ENCODE measurements around the gene EFCAB5.

DNA sequence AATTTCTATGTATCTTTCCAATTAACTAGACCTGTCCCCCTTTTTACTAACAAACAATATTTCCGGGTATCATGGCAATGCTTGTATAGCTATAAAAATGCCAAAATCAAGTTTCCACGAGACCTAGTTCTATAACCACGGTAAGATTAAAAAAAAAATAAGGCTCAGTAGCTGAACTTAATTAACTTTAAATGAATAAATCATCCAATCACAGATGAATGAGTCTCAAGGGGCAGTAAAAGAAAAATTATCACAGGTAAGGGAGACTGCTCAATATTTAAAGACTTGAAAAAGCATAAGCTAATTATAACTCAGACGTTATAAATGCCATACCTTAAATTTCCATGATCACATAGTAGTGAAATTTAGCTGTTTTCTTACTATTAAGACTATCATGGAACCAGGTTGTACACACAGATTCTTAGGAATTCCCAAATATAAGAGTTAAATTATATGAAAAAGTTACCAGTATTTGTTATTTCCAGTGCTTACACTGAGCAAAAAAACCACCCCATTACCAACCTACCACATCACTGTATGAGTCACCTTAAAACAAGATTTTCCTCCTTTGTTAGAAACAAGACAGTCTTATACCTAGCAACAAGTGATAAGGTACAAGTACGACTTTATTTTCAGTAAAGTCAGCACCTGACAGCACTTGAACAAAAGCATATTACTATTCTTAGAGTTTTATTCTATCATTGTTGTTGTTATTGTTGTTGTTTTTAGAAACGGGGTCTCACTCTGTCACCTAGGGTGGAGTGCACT lies 32.0 kb upstream of the EFCAB5 start:
- TF ChIP-seq, protein P1, sequence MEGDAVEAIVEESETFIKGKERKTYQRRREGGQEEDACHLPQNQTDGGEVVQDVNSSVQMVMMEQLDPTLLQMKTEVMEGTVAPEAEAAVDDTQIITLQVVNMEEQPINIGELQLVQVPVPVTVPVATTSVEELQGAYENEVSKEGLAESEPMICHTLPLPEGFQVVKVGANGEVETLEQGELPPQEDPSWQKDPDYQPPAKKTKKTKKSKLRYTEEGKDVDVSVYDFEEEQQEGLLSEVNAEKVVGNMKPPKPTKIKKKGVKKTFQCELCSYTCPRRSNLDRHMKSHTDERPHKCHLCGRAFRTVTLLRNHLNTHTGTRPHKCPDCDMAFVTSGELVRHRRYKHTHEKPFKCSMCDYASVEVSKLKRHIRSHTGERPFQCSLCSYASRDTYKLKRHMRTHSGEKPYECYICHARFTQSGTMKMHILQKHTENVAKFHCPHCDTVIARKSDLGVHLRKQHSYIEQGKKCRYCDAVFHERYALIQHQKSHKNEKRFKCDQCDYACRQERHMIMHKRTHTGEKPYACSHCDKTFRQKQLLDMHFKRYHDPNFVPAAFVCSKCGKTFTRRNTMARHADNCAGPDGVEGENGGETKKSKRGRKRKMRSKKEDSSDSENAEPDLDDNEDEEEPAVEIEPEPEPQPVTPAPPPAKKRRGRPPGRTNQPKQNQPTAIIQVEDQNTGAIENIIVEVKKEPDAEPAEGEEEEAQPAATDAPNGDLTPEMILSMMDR (IDR thresholded peaks at IDR 0.05), result no peak
- TF ChIP-seq POLR2A (IDR thresholded peaks at IDR 0.05; ENCODE audit: low read depth), result no peak
- no peak for TF ChIP-seq POLR2AphosphoS5 (IDR thresholded peaks at IDR 0.05)
- TF ChIP-seq EP300 (IDR thresholded peaks at IDR 0.05), result no peak

All from esophagus muscularis mucosa (tissue), 4 donors.